Measurements from ENCODE around the gene LYL1.

- TF ChIP-seq EZH2phosphoT487 (IDR thresholded peaks at IDR 0.05; ENCODE audit: borderline replicate concordance, low read length) (no peak), CTCF (IDR thresholded peaks at IDR 0.05; ENCODE audit: low read depth, low read length, poor library complexity, severe bottlenecking) (no peak)
Observed at GRCh38 chr19:13064092-13064489, 38.6 kb downstream of the LYL1 start.

Data from DOHH2 (cell line).